Measurements from ENCODE around the gene CCDC187.
"Not testable (repeated sequence)": the region's sequence is repeated elsewhere in the genome, so short reads cannot be mapped to it uniquely, and the experiment has no call there.

CCDC187 gene

DNA sequence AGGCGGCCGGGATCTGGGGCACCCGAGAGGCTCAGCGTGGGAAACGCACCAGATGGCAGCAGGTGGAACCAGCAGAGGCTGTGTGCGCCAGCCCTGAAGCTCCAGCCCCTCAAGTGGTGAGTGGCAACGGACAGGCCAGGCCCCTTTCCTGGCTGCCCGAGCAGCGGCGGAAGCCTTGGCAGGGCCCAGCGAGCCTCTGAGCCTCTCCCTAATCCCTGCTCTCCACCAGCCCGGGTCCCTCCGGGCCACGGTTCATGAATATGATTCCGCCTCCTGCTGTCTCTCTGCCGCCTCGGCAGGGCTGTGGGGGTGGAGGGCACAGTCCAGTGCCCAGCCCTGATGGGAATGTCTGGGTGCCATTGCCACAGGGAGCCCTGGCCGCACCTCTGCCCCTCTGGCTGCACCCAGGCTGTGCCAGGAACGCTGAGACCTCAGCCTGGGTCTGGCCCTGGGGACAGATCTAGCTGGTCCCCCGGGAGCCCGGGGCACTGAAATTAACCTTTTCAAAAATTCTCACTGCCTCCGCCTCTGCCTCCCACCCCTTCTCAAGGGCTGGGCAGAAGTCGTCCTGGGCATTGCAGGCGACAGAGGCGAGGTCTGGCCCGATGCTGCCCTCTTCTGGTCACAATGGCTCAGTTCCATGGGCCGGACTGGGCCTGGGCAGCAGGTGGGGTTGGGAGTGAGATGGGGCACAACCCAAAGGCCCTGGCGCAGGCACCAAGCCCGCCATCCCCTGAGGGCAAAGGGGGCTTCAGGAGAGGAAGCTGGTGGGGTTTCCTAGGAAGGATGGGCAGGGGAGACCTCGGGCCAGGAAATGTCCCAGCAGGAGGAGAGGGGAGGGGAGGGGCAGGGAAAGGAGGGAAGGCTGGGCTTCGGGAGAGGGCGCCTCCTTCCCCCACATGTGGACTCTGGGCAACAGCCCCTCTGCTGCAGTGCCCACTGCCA is 20.3 kb downstream of the CCDC187 start:
- peak; percentile 76 for DNase-seq

DNA sequence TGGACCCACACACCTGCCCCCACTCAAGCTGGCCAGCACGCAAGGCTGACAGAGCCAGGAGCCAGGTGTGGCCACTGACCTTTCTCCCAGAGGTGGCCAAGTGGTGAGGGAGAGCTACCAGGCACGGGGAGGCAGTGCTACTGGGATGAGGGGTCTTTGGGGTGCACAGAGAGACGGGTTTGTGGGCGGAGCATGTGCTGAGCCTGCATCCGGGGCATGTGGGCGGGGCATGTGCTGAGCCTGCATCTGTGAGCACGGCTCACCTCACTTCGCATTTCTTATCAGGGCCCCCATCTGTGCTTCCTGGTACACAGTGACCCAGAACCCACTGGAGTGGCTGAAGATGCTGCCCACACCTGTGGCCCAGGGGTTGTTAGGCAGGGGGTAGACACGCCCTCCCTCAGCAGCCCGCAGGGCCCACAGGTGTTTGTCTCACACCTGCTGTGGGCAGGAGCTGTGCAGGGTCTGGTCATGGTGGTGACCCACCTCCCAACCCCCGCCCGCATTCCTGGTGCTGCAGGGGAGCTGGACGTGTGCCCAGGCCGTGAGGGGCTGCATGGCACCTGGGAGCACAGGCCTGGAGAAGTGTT is 21.5 kb downstream of the CCDC187 start:
- no peak for DNase-seq

DNA sequence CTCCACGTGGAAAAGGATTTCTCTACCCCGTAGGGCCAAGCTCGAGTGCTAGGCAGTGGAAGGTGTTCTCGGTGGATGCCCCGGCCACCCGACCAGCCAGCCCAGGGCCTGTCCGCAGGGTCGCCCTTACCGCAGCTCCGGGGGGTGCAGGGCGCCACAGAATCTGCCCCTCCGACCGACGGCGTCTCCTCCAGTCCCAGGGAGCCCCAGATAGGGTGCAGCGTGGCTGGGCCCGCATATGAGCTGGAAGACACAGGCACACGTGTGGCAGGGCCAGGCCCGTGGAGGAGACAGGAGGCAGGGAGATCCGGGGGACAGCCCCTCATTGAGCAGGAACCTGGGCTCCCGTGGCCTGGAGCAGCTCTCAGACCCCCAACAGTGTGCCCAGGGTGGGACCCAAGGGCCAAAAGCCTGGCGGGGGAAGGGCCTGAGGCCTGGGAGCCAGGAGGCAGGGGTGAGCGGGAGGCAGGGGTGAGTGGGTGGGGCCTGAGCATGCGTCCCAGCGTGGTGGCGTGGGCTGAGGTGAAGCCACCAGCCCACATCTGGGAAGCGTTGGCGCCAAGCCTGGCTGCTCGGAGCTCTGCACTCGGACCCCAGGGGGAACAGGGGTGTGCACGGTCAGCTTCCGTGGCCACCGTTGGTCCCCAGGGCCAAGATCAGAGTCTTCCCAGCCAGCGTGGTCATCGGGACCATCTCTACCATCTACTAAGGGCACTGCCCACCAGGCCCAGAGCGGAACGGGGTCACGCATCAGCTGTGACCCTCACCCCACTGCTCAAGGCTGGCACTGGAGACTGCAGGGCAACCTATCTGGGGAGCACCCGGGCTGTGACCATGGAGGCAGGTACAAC is 22.2 kb downstream of the CCDC187 start:
- DNase-seq, result no peak

DNA sequence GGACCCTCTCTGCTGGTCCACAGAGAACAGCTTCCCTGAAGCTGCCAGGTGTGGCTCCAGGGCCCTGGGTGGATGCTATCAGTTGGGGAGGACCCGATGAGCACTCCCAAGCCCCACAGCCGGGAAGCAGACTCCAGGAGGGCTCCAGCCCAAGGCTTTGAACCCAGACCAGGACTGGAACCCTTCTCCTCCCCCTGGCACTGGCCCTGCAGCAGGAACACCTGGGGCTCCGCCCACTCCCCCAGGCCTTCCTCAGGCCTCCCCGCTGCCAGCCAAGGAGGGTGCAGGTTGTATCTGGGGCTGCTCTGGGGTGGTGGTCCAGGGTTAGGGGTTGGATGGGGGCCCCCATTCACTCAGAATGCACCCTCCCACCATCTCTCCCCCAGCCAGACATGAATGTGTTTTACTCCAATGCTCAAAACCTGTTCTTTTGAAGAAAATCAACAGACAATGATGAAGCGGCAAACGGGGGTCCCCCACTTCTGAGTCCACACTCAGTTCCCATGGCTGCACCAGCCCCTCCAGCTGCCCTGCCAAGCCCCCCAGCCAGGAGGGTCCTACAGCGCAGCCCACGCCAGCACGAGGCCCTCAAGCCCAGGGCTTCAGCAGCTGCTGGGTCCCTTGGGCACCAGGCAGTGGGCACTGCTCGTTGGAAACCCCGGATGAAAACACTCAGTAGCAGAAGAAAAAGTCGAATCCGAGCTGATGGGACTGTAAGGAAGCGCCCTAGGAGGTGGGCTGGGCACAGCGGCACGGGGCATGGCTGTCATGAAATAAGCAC is 23.2 kb downstream of the CCDC187 start:
- no peak for DNase-seq

DNA sequence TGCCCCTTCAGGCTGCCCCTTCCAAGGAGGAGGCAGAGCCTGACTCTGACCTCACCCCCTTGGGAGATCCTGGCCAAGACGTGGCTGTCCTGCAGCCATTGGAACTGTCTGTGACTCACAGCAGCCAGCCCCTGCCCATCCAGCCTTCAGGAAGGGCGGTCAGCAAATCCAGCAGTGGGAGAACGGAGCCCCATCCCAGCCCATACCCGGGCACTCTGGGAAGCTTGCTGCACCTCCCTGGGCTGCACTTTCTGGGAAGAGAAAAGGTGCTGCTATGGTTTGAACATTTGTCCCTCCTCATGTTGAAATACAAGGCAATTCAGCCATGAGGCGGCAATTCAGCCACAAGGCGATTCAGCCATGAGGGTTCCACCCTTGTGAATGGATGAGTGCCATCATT is 24.4 kb downstream of the CCDC187 start:
- no peak for DNase-seq

DNA sequence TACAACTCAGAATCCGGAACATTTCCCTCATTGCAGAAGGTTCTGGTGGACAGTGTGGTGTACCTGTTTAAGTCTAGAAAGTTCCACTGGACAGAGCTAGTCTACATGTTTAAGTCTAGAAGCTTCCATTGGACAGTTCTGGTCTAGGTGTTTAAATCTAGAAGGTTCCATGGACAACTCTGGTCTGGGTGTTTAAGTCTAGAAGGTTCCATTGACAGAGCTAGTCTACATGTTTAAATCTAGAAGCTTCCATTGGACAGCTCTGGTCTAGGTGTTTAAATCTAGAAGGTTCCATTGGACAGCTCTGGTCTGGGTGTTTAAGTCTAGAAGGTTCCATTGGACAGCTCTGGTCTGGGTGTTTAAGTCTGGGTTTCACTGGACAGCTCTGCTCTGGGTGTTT is 25.0 kb downstream of the CCDC187 start:
- DNase-seq, result no peak

DNA sequence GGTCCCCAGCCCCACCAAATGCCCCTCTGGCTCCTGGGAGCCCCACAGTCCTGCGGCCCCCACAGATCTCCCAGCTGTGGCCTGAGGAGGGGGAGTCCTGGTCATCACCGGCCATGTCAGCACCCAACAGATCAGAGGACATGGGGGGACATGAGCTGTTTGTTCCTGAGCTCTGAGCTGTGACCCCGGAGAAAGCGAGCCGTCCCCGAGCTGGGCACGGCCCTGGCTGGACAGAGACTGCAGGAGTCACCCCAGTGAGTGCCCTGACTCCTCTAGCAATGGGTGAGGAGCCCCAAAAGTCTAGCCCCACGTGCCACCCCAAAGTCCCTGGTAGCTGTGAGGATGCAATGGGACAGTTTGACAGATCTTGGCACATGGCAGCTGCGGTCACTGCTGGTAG is 25.7 kb downstream of the CCDC187 start:
- DNase-seq, result no peak

DNA sequence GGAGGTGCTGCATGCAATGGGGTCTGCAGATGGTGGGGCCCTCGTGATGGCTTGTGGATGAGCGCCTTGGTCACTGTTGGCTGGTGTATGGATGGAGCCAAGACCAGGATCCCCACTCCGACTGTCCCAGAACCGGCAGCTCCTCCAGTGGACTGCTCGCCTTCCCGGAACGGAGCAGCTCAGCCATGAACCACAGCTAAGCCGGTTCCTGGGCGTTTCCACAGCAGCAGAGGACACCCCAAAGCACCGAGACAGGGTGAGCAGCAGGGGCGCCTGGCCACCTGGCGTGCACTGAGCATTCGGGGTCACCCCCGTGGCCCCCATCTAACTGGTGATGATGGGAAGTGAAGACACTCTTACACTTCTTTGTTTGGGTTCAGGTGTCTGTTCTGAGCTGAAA is 26.1 kb downstream of the CCDC187 start:
- no peak for DNase-seq

DNA sequence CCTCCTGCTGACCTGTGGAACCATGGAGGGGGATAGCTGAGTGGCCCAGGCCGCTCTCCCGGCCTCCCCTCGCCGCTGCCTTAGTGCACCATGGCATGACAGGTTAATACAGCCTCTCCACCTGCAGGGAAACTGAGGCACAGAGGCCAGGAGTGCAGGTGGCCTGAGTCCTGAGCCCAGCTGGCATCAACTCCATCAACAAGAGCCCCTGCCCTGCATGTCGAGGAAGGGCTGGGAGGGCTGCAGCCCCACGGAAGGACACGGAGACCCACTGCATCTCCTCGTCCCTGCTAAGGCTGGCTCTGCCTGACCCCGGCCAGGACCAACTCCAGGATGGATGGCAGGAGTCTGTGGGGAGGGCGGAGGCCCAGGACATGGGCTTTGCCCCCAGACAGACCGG is 27.2 kb downstream of the CCDC187 start:
- DNase-seq, result no peak

DNA sequence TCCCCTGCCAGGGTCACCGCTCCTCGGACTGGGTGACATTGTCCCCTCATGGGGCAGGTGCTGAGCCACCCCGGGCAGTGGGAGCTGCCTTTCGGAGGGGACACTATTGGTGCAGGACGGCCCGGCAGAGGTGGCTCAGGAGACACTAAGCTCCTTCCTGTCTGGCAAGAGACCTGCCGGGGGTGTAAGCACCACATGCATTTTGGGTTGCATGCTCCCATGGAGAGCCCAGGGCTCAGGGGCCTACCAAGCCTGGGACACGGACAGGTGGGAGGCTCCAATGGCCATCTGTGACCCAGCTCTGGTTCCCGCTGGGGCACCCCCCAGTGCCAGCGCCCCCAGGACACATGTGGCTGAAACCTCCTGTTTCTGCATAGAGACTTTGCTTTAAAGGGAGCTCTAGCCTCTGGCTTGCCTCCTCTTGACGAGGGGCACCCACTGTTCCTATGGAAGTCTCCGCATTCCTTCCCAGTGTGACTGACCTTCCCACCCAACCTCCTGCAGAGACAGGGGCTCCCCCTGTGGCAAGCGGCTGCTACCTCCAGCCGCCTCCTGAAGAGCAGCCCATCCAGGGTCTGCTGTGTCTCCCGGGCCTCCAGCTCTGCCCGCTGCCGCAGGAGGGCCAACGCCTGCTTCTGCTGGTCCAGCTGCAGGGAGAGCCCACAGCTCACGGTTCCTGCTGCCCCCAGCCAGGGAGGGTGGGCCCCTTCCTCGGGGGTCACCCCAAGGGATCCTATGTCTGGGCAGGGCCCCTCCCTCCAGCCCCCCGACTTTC is 28.1 kb downstream of the CCDC187 start:
- no peak for DNase-seq

DNA sequence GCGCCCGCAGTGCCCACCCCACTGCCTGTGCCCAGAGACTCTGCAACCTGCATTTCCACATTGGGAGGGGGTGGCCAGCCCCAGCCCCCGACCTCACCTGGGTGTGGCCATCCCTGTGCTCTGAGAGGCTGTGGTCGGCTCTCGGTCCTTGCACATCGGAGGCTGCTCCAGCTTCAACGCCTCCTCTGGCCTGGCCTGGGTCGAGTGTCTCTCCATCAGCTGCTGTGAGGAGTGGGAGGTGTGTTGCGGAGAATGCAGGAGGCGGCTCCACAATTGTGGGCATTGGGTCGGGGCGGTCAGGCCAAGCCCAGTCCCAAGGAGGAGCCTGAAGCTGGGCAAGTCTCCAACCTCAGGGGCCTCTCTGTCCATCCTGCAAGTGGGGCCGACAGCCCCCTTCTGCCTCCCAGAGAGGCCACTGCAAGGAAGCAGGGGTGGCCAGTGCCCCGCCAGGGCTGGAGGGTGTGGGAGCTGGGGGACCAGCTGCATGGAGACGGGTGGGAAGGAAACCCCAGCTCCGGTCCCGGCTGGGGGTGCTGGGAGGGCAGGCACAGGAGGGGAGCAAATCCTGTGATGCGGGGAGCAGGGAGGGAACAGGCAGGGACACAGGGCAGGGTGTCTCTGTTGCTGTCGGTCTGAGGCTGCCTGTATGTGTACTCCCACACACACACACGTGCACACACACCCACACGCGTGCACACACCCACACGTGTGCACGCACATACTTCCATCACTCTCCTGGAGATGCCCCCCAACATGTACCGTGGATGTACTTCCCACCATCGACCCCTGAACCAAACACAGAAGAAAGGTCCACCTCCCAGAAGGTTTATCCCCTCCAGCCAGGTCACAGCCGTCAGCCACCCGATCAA is 28.9 kb downstream of the CCDC187 start:
- DNase-seq, result no peak

DNA sequence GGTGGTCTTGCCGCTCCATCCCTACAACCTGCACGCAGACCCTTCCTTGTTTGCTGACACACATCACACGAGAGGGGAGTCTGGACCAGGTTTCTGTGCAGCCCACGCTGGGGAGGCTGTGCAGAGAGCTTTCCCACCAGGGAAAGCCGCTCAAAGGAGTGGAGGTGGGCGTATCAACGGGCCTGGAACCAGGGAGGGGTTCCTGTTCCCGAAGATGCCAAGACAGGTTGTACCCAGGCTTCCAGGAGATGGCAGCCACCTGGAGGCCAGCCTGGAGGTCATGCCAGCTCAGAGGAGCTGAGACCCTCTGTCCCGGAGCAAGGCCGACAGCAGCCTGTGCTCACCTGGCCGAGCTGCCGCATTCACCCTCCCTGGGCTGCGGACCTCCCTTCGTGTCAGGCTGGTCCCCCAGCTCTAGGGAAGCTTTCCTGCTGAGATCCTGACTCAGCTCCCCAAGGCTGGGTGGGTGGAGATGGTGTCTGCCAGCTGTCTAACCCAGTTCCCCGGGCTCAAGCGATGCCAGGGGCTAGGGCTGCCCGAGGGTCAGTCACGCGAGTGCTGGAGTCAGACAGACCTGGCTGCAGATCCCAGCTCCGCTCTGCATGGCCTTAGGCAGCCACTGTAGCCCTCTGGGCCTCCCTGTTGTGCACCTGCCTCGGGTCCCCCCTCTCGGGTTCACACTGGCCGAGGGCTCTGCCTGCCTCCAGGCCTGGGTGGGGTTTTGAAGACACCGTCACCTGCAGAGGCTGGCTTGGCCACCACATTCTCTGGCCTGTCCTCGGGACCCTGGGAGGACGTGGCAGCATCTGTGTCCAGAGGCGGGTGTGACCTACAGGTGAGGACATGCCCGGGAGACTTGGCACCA is 29.7 kb downstream of the CCDC187 start:
- no peak for DNase-seq

DNA sequence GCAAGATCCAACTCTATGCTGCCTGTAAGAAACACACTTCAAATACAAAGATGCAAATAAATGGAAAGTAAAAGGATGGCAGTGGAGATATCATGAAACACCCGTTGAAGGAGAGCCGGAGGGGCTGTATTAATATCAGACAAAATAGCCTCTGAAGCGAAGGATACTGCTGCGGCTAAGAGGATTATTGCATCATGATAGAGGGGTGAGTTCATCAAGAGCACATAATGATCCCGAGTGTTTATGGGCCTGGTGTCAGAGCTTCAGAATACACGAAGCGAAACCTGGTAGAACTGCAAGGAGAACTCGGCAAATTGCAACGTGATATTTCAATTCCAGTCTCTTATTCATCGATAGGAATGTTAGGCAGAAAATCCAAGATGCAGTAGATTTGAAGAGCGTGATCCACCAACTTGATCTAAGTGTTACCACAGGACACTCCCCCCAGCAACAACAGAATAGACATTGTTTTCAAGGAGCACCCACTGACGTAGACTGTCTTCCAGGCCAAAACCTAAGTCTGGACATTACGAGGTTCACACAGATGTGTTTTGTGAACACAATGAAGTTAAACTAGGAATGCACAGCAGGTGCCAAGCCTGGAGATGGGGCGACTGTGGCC is 30.5 kb downstream of the CCDC187 start:
- DNase-seq, result no peak

DNA sequence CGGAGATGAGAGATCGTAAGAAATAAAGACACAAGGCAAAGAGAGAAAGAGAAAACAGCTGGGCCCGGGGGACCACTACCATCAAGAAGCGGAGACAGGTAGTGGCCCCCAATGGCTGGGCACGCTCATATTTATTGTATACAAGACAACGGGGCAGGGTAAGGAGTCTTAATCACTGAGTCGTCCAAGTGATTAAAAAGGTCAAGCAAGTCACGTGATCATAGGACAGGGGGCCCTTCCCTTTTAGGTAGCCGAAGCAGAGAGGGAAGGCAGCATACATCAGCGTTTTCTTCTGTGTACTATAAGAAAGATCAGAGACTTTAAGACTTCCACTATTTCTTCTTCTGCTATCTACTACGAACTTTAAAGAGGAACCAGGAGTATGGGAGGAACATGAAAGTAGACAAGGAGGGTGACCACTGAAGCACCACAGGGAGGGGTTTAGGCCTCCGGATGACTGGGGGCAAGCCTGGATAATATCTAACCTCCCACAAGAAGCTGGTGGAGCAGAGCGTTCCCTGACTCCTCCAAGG is 33.7 kb downstream of the CCDC187 start:
- no peak for DNase-seq

DNA sequence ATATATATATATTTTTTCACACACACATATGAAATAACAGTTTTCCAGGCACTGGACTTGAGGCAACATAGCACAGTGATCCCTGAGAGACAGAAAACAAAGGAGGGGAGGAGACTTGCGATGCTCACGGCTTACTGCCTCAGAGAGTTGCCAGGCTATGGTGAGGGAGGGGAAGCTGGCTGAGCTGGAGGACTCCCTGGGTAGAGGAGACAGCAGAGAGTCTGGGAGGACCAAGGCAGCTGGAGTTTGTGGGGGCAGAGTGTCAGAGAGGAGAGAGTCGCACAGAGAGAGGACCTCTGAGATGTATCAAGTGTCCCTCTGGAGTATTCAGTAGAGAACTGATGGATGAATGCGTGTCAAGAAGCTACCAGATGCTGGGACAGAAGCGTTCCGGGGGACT is 35.2 kb downstream of the CCDC187 start:
- no peak for DNase-seq

DNA sequence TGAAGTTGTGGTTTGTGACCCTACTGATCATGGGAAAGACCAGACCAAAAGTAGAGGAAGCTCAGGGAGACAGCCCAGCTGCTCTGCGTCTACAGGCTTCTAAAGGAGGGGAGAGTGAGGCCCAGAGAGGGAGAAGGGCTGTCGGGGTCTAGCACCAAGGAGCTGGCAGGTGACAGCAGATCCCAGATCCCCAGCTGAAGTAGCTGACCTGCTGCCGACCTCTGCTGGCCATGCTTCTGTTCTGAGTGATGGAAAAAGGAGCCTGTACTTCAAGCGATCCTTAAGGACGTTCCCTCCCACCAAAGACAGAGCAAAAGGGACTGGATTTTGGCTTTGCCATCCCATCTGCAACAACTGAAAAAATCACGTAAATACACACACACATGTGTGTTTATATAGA is 35.6 kb downstream of the CCDC187 start:
- peak; percentile 56 for DNase-seq

DNA sequence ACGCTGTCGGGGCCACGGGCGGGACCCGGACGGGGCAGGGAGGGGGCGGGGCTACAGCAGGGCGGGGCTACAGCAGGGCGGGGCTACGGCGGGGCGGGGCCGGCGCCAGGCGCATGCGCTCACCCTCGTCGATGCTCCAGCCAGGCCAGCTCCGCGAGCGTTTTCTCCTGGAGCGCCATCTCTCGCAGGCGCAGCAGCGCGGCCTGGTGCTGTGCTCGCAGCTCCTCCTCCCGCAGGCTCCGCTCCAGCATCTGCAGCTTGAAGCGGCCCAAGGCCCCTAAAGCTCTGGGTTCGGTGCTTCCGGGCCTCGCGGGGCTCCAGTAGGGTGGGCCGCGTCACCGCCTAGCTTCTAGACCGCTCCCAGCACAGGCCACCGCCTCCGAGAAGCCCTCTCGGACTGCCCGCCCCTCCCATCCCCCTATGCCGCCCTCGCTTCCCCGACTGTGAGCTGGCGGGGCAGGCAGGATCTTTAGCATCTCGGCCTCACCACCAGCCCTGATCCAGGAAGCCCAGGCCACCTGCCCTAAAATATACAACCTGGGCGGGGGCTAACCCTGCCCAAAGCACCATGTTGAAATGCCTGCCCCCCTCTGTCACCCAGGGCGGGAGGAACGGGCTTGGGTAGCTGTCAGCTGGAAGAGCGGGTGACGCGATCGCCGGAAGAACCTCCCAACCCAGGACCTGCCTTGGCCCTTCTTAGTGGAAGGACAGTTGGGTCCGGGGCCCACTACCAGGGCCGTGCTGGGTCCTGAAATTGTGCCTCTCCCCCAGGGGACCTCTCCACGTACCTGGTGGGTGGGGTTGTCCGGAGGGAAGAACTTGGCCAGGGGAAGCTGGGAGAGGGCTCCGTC is 36.4 kb downstream of the CCDC187 start:
- peak; percentile 88 for DNase-seq

DNA sequence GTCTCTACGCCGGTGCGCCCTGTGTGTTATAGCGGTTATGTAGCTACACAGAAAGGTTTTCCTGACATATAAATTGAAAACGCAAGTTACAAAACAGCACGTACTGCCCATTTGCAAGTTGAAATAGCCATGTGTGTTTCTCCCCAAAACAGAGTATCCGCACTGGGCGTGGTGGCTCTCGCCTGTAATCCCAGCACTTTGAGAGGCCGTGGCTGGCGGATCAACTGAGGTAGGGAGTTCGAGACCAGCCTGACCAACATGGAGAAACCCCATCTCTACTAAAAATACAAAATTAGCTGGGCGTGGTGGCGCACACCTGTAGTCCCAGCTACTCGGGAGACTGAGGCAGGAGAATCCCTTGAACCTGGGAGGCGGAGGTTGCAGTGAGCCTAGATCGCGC is 37.3 kb downstream of the CCDC187 start:
- not testable (repeated sequence) for DNase-seq
